Keratinocyte (primary cell): ENCODE measurements around the gene ZNF207. TPM values are rescaled to one million over a fixed set of nuclear protein-coding genes. Genes with fewer than 3 reads are reported as not detected.

Experiments
- DNase-seq: peaks from one replicate; pipeline ENCODE4 v3.0.0-alpha.2; 2011; ENCODE audit warnings: low read depth, missing footprints, low spot score
- FAIRE-seq: peaks from 2 replicates; lab custom pipeline; 2011; peaks lifted over from hg19 to GRCh38; lab: Jason Lieb, UNC
- H2AFZ ChIP-seq: 2 replicates; pipeline ENCODE4 v1.6.0; 2012; ENCODE audit warnings: low read length, control low read depth, inconsistent platforms; ENCODE audit not compliant: control insufficient read depth
- H3K27ac ChIP-seq: 2 replicates; pipeline ENCODE4 v1.5.1; 2011; ENCODE audit warnings: low read length; ENCODE audit not compliant: control insufficient read depth, insufficient read depth
- H3K27me3 ChIP-seq: 3 replicates; pipeline ENCODE4 v1.6.0; 2011; ENCODE audit warnings: low read length; ENCODE audit not compliant: control insufficient read depth, insufficient read depth; ENCODE audit errors: extremely low read depth
- H3K36me3 ChIP-seq, 2 experiments: 2 replicates in 1 of 2; 3 replicates in 1 of 2; pipeline ENCODE4 v1.5.1; 2011; ENCODE audit warnings: low read length in 2 of 2, mild to moderate bottlenecking in 1 of 2; ENCODE audit not compliant: control insufficient read depth in 2 of 2, insufficient read depth in 2 of 2; ENCODE audit errors: extremely low read depth in 1 of 2
- H3K4me1 ChIP-seq: 3 replicates; pipeline ENCODE4 v1.5.1; 2011; ENCODE audit warnings: low read length; ENCODE audit not compliant: control insufficient read depth, insufficient read depth; ENCODE audit errors: extremely low read depth
- H3K4me2 ChIP-seq: 3 replicates; pipeline ENCODE4 v1.6.0; 2011; ENCODE audit warnings: low read depth, low read length; ENCODE audit not compliant: control insufficient read depth, insufficient read depth; ENCODE audit errors: extremely low read depth
- H3K4me3 ChIP-seq, 3 experiments: fragments of 200-600 bp in 1 of 3; sonication (generic) in 1 of 3; 2 replicates in 2 of 3; 3 replicates in 1 of 3; pipeline ENCODE4 v1.5.1; 2011 to 2016; ENCODE audit warnings: low read length in 3 of 3, mild to moderate bottlenecking in 3 of 3, control low read depth in 2 of 3, inconsistent platforms in 1 of 3, low read depth in 1 of 3, mixed read lengths in 1 of 3, mixed run types in 1 of 3, moderate library complexity in 1 of 3; ENCODE audit not compliant: control insufficient read depth in 2 of 3, insufficient read depth in 2 of 3; ENCODE audit errors: extremely low read depth in 1 of 3
- H3K79me2 ChIP-seq: 2 replicates; pipeline ENCODE4 v1.6.0; 2012; ENCODE audit warnings: low read length; ENCODE audit not compliant: control insufficient read depth, insufficient read depth
- H3K9ac ChIP-seq: 3 replicates; pipeline ENCODE4 v1.6.0; 2011; ENCODE audit warnings: low read length; ENCODE audit not compliant: control insufficient read depth, insufficient read depth; ENCODE audit errors: extremely low read depth
- H3K9me1 ChIP-seq: 3 replicates; pipeline ENCODE4 v1.6.0; 2011; ENCODE audit warnings: low read length; ENCODE audit not compliant: control insufficient read depth, insufficient read depth; ENCODE audit errors: extremely low read depth
- H3K9me3 ChIP-seq: 2 replicates; pipeline ENCODE4 v1.5.1; 2012; ENCODE audit warnings: low read depth, low read length; ENCODE audit not compliant: control insufficient read depth
- H4K20me1 ChIP-seq: 3 replicates; pipeline ENCODE4 v1.6.0; 2011; ENCODE audit warnings: low read length; ENCODE audit not compliant: control insufficient read depth, insufficient read depth; ENCODE audit errors: extremely low read depth
- CTCF ChIP-seq, 3 experiments: IDR thresholded peaks in 1 of 3; conservative IDR thresholded peaks in 1 of 3; optimal IDR thresholded peaks in 1 of 3; 2 replicates in 2 of 3; 3 replicates in 1 of 3; pipeline versions ENCODE3 to v1.5.1; 2011; ENCODE audit warnings: low read length in 3 of 3, mild to moderate bottlenecking in 3 of 3, moderate library complexity in 2 of 3, control low read depth in 1 of 3, inconsistent platforms in 1 of 3; ENCODE audit not compliant: insufficient read depth in 2 of 3; ENCODE audit errors: extremely low read depth in 1 of 3
- EZH2 ChIP-seq: IDR thresholded peaks from one replicate; pipeline ENCODE4 v1.6.1; 2012; ENCODE audit warnings: inconsistent platforms, mild to moderate bottlenecking, low read length, moderate library complexity
- dilution Hi-C: fragments of 300-500 bp; cut with MboI; formaldehyde crosslinking; loops from one replicate; pipeline ENCODE4 v1.7.0; 2020; ENCODE audit warnings: low sequenced_read_pairs; ENCODE audit not compliant: extremely low pct_ligation_motif_present
- polyA plus RNA-seq, 5 experiments: library from polyadenylated mRNA; depleted of rRNA in 3 of 5; stranded (reverse) in 3 of 5; stranded (forward) in 1 of 5; unstranded in 1 of 5; fragments of >200 nt; gene quantifications; 1 replicate in 1 of 5; 2 replicates in 3 of 5; 3 replicates in 1 of 5; pipeline versions ENCODE4 v1.2.1 to v1.2.3, GENCODE V29; 2011 to 2012; ENCODE audit warnings: missing spikeins in 2 of 5, low read depth in 1 of 5, low replicate concordance in 1 of 5

The ZNF207 gene
- polyA plus RNA-seq, 1 donor (not counting 4 experiments of a cell fraction or from before 2014, with no cell fraction given) = 172 TPM

GRCh38 chr17:32382526-32383223 lies 32.7 kb downstream of the ZNF207 start:
- Histone ChIP-seq H2AFZ (no peak overlapping the region), H3K4me1 (peaks cover 3% of the 10 kb centered on the region), H3K4me2 (no peak overlapping the region), H3K9me3 (no peaks in the 10 kb centered on the region), H3K27ac (no peak overlapping the region), H3K4me3 (no peak overlapping the region), H4K20me1 (peaks cover 2% of the 10 kb centered on the region), H3K36me3 (peaks cover 15 to 27% of the 10 kb centered on the region in 2 experiments), H3K9me1 (no peaks in the 10 kb centered on the region), H3K79me2 (peaks cover 2% of the 10 kb centered on the region), H3K9ac (no peak overlapping the region), H3K27me3 (no peaks in the 10 kb centered on the region)
- no peak for DNase-seq
- TF ChIP-seq EZH2 (no peak), CTCF (optimal IDR thresholded peaks at IDR 0.05 in 1 of 3, IDR thresholded peaks at IDR 0.05 in 1 of 3, conservative IDR thresholded peaks at IDR 0.05 in 1 of 3; ENCODE audit: extremely low read depth in 1 of 3, insufficient read depth in 2 of 3, low read length in 3 of 3) (no peak)
- dilution Hi-C loops = no loop called here
- FAIRE-seq = no peak

- no peak for DNase-seq
- no peak overlapping the region for H3K27ac ChIP-seq
- H2AFZ ChIP-seq = no peak overlapping the region
- dilution Hi-C loops = no loop called here
- peaks cover 11 to 18% of the 10 kb centered on the region in 2 experiments for H3K36me3 ChIP-seq
- no peak for FAIRE-seq
- H3K4me1 ChIP-seq = peaks cover 3% of the 10 kb centered on the region
- H3K27me3 ChIP-seq = no peaks in the 10 kb centered on the region
- TF ChIP-seq CTCF (optimal IDR thresholded peaks at IDR 0.05 in 1 of 3, IDR thresholded peaks at IDR 0.05 in 1 of 3, conservative IDR thresholded peaks at IDR 0.05 in 1 of 3; ENCODE audit: extremely low read depth in 1 of 3, insufficient read depth in 2 of 3, low read length in 3 of 3) (no peak), EZH2 (no peak)
- H3K4me2 ChIP-seq = no peak overlapping the region
- no peak overlapping the region for H3K4me3 ChIP-seq
- peaks cover 2% of the 10 kb centered on the region for H4K20me1 ChIP-seq
- no peak overlapping the region for H3K9ac ChIP-seq
- no peaks in the 10 kb centered on the region for H3K9me1 ChIP-seq
- no peaks in the 10 kb centered on the region for H3K9me3 ChIP-seq
- H3K79me2 ChIP-seq = no peaks in the 10 kb centered on the region
Measured at GRCh38 chr17:32383926-32384434, 34.0 kb downstream of the ZNF207 start.
